HEK293 (cell line): ENCODE results near the gene MACIR.

Experiments used
- CTCF ChIA-PET: fragments of 350-600 bp; formaldehyde crosslinking; extraction: SDS; loops from one replicate; lab custom pipeline; 2021; ENCODE audit warnings: antibody characterized with exemption; lab: Yijun Ruan, JAX
- POLR2A ChIA-PET: fragments of 300-600 bp; formaldehyde crosslinking; extraction: SDS; loops from one replicate; lab custom pipeline; 2020; ENCODE audit warnings: antibody characterized with exemption, inconsistent platforms; lab: Yijun Ruan, JAX
- H3K27ac ChIP-seq: fragments of 200-500 bp; sonication (Bioruptor generic); 2 replicates; pipeline ENCODE4 v1.5.1; 2014; ENCODE audit warnings: low read depth, low read length, control low read depth, inconsistent platforms; ENCODE audit errors: extremely low read depth
- H3K36me3 ChIP-seq, 2 experiments: fragments of 200-500 bp in 1 of 2; sonication (Bioruptor generic) in 1 of 2; 1 replicate in 1 of 2; 2 replicates in 1 of 2; pipeline ENCODE4 v1.5.1; 2014 to 2017; ENCODE audit warnings: inconsistent platforms in 2 of 2, low read length in 2 of 2; ENCODE audit not compliant: control insufficient read depth in 2 of 2, insufficient read depth in 1 of 2
- H3K4me1 ChIP-seq: fragments of 200-500 bp; sonication (Bioruptor generic); 2 replicates; pipeline ENCODE4 v1.5.1; 2014; ENCODE audit warnings: mild to moderate bottlenecking, low read length, inconsistent platforms; ENCODE audit not compliant: control insufficient read depth, insufficient read depth
- H3K4me3 ChIP-seq: 2 replicates; pipeline ENCODE4 v1.5.1; 2011; ENCODE audit warnings: low read depth, mild to moderate bottlenecking, control low read depth, low read length, moderate library complexity
- H3K9me3 ChIP-seq: fragments of 200-500 bp; sonication (Bioruptor generic); 2 replicates; pipeline ENCODE4 v1.5.1; 2014; ENCODE audit warnings: low read depth, low read length, inconsistent platforms; ENCODE audit not compliant: control insufficient read depth, insufficient read depth
- ATF2 ChIP-seq: fragments of 450-650 bp; formaldehyde crosslinking; IDR thresholded peaks from 2 replicates; pipeline ENCODE4 v1.5.1; 2016; ENCODE audit warnings: missing biosample characterization, missing genetic modification characterization, low read depth
- EGR2 ChIP-seq: fragments of 450-650 bp; formaldehyde crosslinking; IDR thresholded peaks from 2 replicates; pipeline ENCODE4 v1.5.1; 2016; ENCODE audit warnings: low read depth, missing biosample characterization, missing genetic modification characterization
- GLIS1 ChIP-seq: fragments of 450-650 bp; formaldehyde crosslinking; IDR thresholded peaks from 2 replicates; pipeline ENCODE4 v1.5.1; 2016; ENCODE audit warnings: missing biosample characterization, missing genetic modification characterization
- KLF1 ChIP-seq: fragments of 450-650 bp; formaldehyde crosslinking; IDR thresholded peaks from 2 replicates; pipeline ENCODE4 v1.5.1; 2016; ENCODE audit warnings: missing biosample characterization, missing genetic modification characterization
- KLF16 ChIP-seq: fragments of 450-650 bp; formaldehyde crosslinking; IDR thresholded peaks from 2 replicates; pipeline ENCODE4 v1.5.1; 2017; ENCODE audit warnings: missing biosample characterization, missing genetic modification characterization
- OSR2 ChIP-seq: fragments of 450-650 bp; formaldehyde crosslinking; IDR thresholded peaks from 2 replicates; pipeline ENCODE4 v1.5.1; 2016; ENCODE audit warnings: missing biosample characterization, missing genetic modification characterization
- OVOL3 ChIP-seq: fragments of 450-650 bp; formaldehyde crosslinking; IDR thresholded peaks from 2 replicates; pipeline ENCODE4 v1.5.1; 2016; ENCODE audit warnings: missing biosample characterization, missing genetic modification characterization
- PRDM2 ChIP-seq: fragments of 450-650 bp; formaldehyde crosslinking; IDR thresholded peaks from 2 replicates; pipeline ENCODE4 v1.5.1; 2016; ENCODE audit warnings: missing biosample characterization, missing genetic modification characterization, borderline replicate concordance
- RBAK ChIP-seq: fragments of 450-650 bp; formaldehyde crosslinking; IDR thresholded peaks from 2 replicates; pipeline ENCODE4 v1.5.1; 2016; ENCODE audit warnings: missing biosample characterization, missing genetic modification characterization
- SCRT1 ChIP-seq: fragments of 450-650 bp; formaldehyde crosslinking; IDR thresholded peaks from 2 replicates; pipeline ENCODE4 v1.5.1; 2016; ENCODE audit warnings: missing biosample characterization, missing genetic modification characterization, borderline replicate concordance
- ZNF148 ChIP-seq: fragments of 450-650 bp; formaldehyde crosslinking; IDR thresholded peaks from 2 replicates; pipeline ENCODE4 v1.5.0; 2017; ENCODE audit warnings: missing biosample characterization, missing genetic modification characterization, borderline replicate concordance
- ZNF175 ChIP-seq: fragments of 450-650 bp; formaldehyde crosslinking; IDR thresholded peaks from 2 replicates; pipeline ENCODE4 v1.5.1; 2016; ENCODE audit warnings: missing biosample characterization, missing genetic modification characterization
- ZNF24 ChIP-seq: fragments of 450-650 bp; formaldehyde crosslinking; IDR thresholded peaks from 2 replicates; pipeline ENCODE4 v1.5.1; 2016; ENCODE audit warnings: missing biosample characterization, missing genetic modification characterization
- ZNF248 ChIP-seq: fragments of 450-650 bp; formaldehyde crosslinking; IDR thresholded peaks from 2 replicates; pipeline ENCODE4 v1.5.1; 2017; ENCODE audit warnings: missing biosample characterization, missing genetic modification characterization
- ZNF280C ChIP-seq: fragments of 450-650 bp; formaldehyde crosslinking; IDR thresholded peaks from 2 replicates; pipeline ENCODE4 v1.5.1; 2016; ENCODE audit warnings: missing biosample characterization, missing genetic modification characterization
- ZNF324 ChIP-seq: fragments of 450-650 bp; formaldehyde crosslinking; IDR thresholded peaks from 2 replicates; pipeline ENCODE4 v1.5.1; 2016; ENCODE audit warnings: missing biosample characterization, missing genetic modification characterization
- ZNF354C ChIP-seq: fragments of 450-650 bp; formaldehyde crosslinking; IDR thresholded peaks from 2 replicates; pipeline ENCODE4 v1.5.1; 2016; ENCODE audit warnings: missing biosample characterization, missing genetic modification characterization, low read depth, borderline replicate concordance
- ZNF558 ChIP-seq: fragments of 450-650 bp; formaldehyde crosslinking; IDR thresholded peaks from 2 replicates; pipeline ENCODE4 v1.5.1; 2016; ENCODE audit warnings: missing biosample characterization, missing genetic modification characterization
- ZNF624 ChIP-seq: fragments of 450-650 bp; formaldehyde crosslinking; IDR thresholded peaks from 2 replicates; pipeline ENCODE4 v1.5.1; 2017; ENCODE audit warnings: missing biosample characterization, missing genetic modification characterization
- ZNF639 ChIP-seq: fragments of 450-650 bp; formaldehyde crosslinking; IDR thresholded peaks from 2 replicates; pipeline ENCODE4 v1.5.1; 2016; ENCODE audit warnings: missing biosample characterization, missing genetic modification characterization
- ZNF654 ChIP-seq: fragments of 450-650 bp; formaldehyde crosslinking; IDR thresholded peaks from 2 replicates; pipeline ENCODE4 v1.5.1; 2016; ENCODE audit warnings: low read depth, missing biosample characterization, missing genetic modification characterization
- ZNF660 ChIP-seq: fragments of 450-650 bp; IDR thresholded peaks from 2 replicates; pipeline ENCODE4 v1.5.1; 2018; ENCODE audit warnings: missing biosample characterization, mild to moderate bottlenecking, missing genetic modification characterization
- ZNF664 ChIP-seq: fragments of 450-650 bp; formaldehyde crosslinking; IDR thresholded peaks from 2 replicates; pipeline ENCODE4 v1.5.1; 2016; ENCODE audit warnings: missing biosample characterization, missing genetic modification characterization

Gene MACIR

GRCh38 chr5:103290846-103291245 lies 32.3 kb downstream of the MACIR start (continued):
- TF ChIP-seq ZNF639 (tag by site-specific recombination) (no peak), ZNF24 (tag by site-specific recombination) (no peak), ZNF354C (tag by site-specific recombination) (no peak), ATF2 (tag by site-specific recombination) (no peak), ZNF324 (tag by site-specific recombination) (no peak), ZNF624 (no peak), KLF1 (tag by site-specific recombination) (no peak), ZNF664 (tag by site-specific recombination) (no peak), ZNF175 (tag by site-specific recombination) (no peak), ZNF660 (tag by site-specific recombination) (no peak), PRDM2 (tag by site-specific recombination) (no peak), ZNF248 (no peak)

- Histone ChIP-seq H3K4me1 (no peaks in the 10 kb centered on the region), H3K36me3 (no peaks in the 10 kb centered on the region), H3K27ac (no peak overlapping the region), H3K4me3 (no peak overlapping the region), H3K9me3 (no peaks in the 10 kb centered on the region)
- CTCF ChIA-PET: no interaction called here
- POLR2A ChIA-PET: no interaction called here
- no peak for TF ChIP-seq ZNF639 (tag by site-specific recombination)
- TF ChIP-seq ZNF280C (tag by site-specific recombination): no peak
- TF ChIP-seq OSR2 (tag by site-specific recombination): no peak
- TF ChIP-seq GLIS1 (tag by site-specific recombination): no peak
- TF ChIP-seq RBAK (tag by site-specific recombination): no peak
- TF ChIP-seq OVOL3 (tag by site-specific recombination): no peak
- TF ChIP-seq KLF16 (tag by site-specific recombination): no peak
- TF ChIP-seq ZNF148: no peak
- no peak for TF ChIP-seq SCRT1 (tag by site-specific recombination)
- TF ChIP-seq ZNF664 (tag by site-specific recombination): no peak
- TF ChIP-seq EGR2: no peak
- no peak for TF ChIP-seq ZNF654
- TF ChIP-seq ZNF558 (tag by site-specific recombination): no peak
Measured at GRCh38 chr5:103291606-103292005, 33.0 kb downstream of the MACIR start.
